ENCODE results near the gene RGS13. TPM values are rescaled to one million over a fixed set of nuclear protein-coding genes. Genes with fewer than 3 reads are reported as not detected.

Gene RGS13
- total RNA-seq, 4 donors from 2014 or later = 1.0 to 4.3 (median 2.5) TPM; not detected in 1

DNA sequence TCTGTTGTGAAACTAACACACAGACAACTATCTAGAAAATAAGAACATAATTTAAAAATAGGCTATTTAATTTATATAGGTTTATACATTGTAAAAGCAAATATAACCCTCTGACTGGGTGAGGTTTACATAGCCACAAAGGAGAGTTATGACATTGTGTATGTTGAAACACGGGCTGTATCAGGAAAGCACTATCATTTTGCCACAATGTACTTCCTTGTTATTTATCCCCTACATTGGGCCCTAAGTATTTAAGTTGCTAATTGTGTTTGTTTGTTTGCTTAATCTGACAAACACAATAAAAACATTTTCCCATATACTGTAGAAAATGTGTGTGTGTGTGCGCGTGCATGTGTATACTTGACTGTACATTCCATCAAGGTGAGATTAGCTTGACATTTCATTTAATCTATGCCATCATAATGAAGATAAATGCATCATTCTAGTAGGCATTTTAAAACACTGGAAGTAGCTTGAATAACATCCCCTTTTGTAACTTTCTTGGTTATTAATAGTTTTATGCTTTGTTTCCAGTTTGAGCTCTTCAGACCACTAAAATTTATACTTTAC lies 72.1 kb downstream of the RGS13 start:
- no peaks in the 10 kb centered on the region for H3K9me3 ChIP-seq
- H3K36me3 ChIP-seq = no peaks in the 10 kb centered on the region
- TF ChIP-seq POLR2AphosphoS5 (IDR thresholded peaks at IDR 0.05) (no peak), POLR2A (IDR thresholded peaks at IDR 0.05; ENCODE audit: low read depth) (no peak), EP300 (IDR thresholded peaks at IDR 0.05) (no peak)
- TF ChIP-seq, protein P1, sequence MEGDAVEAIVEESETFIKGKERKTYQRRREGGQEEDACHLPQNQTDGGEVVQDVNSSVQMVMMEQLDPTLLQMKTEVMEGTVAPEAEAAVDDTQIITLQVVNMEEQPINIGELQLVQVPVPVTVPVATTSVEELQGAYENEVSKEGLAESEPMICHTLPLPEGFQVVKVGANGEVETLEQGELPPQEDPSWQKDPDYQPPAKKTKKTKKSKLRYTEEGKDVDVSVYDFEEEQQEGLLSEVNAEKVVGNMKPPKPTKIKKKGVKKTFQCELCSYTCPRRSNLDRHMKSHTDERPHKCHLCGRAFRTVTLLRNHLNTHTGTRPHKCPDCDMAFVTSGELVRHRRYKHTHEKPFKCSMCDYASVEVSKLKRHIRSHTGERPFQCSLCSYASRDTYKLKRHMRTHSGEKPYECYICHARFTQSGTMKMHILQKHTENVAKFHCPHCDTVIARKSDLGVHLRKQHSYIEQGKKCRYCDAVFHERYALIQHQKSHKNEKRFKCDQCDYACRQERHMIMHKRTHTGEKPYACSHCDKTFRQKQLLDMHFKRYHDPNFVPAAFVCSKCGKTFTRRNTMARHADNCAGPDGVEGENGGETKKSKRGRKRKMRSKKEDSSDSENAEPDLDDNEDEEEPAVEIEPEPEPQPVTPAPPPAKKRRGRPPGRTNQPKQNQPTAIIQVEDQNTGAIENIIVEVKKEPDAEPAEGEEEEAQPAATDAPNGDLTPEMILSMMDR (IDR thresholded peaks at IDR 0.05) = no peak
- H3K27me3 ChIP-seq = no peaks in the 10 kb centered on the region
- no peak overlapping the region for H3K4me3 ChIP-seq
- intact Hi-C loops (cut with DNase I) = no loop called here
- no peak for DNase-seq (ENCODE audit: extremely low spot score)
- peaks cover 0 to 9% (median 0%) of the 10 kb centered on the region in 4 donors for H3K4me1 ChIP-seq
- 80% methylated on average over 3 of the region's 3 CpGs for WGBS
- no peak overlapping the region for H3K27ac ChIP-seq (replicated peaks in 1 of 4)

DNA sequence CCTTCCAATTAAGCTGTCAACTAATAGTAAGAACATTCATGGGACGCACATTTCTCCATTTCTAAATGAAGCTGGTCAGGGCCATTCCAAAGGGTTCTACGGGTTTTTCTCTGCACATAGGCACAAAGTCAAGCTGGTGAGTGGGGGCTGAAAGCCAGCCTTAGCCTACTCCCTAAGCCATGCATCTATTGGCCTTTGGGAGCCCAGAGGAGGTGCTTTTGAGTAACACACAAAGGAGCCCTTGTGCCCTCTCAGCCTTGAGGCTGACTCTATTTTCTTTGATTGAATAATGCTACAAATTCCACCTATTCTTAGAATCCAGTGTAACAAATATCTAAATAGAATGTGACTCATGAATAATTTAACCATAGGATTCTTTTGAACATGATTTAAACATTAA lies 73.6 kb downstream of the RGS13 start:
- intact Hi-C loops (cut with DNase I) = no loop called here
- H3K9me3 ChIP-seq = no peaks in the 10 kb centered on the region
- 87% methylated on average over 2 of the region's 2 CpGs for WGBS
- H3K4me1 ChIP-seq = peaks cover 0 to 15% (median 0%) of the 10 kb centered on the region in 4 donors
- no peak overlapping the region for H3K4me3 ChIP-seq
- H3K27me3 ChIP-seq = no peaks in the 10 kb centered on the region
- no peaks in the 10 kb centered on the region for H3K36me3 ChIP-seq
- DNase-seq (ENCODE audit: extremely low spot score) = no peak
- no peak overlapping the region for H3K27ac ChIP-seq (replicated peaks in 1 of 4)
- TF ChIP-seq POLR2A (IDR thresholded peaks at IDR 0.05; ENCODE audit: low read depth) (no peak), POLR2AphosphoS5 (IDR thresholded peaks at IDR 0.05) (no peak), EP300 (IDR thresholded peaks at IDR 0.05) (no peak)
- TF ChIP-seq, protein P1 (IDR thresholded peaks at IDR 0.05) = no peak

Other genes starting within 250 kb of the RGS13 start
- gene RGS1, start 60.4 kb upstream of the RGS13 start, total RNA-seq = 10 to 100 TPM in 3 of 4 donors, 1 to 10 TPM in 1; 6.1 to 27.7 (median 12.5) TPM
- 100 to 1,000 TPM; 337 to 754 (median 525) TPM for gene RGS2, start 172.9 kb downstream of the RGS13 start, total RNA-seq